ENCODE data around the gene ANKRD29.

The ANKRD29 gene

GRCh38 chr18:23658285-23658684 is 4.4 kb downstream of the ANKRD29 start:
- TF ChIP-seq, protein P1, sequence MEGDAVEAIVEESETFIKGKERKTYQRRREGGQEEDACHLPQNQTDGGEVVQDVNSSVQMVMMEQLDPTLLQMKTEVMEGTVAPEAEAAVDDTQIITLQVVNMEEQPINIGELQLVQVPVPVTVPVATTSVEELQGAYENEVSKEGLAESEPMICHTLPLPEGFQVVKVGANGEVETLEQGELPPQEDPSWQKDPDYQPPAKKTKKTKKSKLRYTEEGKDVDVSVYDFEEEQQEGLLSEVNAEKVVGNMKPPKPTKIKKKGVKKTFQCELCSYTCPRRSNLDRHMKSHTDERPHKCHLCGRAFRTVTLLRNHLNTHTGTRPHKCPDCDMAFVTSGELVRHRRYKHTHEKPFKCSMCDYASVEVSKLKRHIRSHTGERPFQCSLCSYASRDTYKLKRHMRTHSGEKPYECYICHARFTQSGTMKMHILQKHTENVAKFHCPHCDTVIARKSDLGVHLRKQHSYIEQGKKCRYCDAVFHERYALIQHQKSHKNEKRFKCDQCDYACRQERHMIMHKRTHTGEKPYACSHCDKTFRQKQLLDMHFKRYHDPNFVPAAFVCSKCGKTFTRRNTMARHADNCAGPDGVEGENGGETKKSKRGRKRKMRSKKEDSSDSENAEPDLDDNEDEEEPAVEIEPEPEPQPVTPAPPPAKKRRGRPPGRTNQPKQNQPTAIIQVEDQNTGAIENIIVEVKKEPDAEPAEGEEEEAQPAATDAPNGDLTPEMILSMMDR (IDR thresholded peaks at IDR 0.05; ENCODE audit: low read length) = no peak
- TF ChIP-seq EZH2 (IDR thresholded peaks at IDR 0.05; ENCODE audit: borderline replicate concordance, low read length) = no peak
- H4K20me1 ChIP-seq (ENCODE audit: insufficient read depth, low read length) = no peaks in the 10 kb centered on the region
- no peaks in the 10 kb centered on the region for H3K79me2 ChIP-seq (ENCODE audit: insufficient read depth, low read length)
- H3K4me2 ChIP-seq (ENCODE audit: low read length) = no peak overlapping the region
- H2AFZ ChIP-seq (ENCODE audit: low read length) = no peak overlapping the region
- H3K4me1 ChIP-seq (ENCODE audit: insufficient read depth, low read length, severe bottlenecking) = no peaks in the 10 kb centered on the region
- no peaks in the 10 kb centered on the region for H3K36me3 ChIP-seq (ENCODE audit: insufficient read depth, low read length)
- no peaks in the 10 kb centered on the region for H3K27me3 ChIP-seq (ENCODE audit: insufficient read depth, low read length)
- no peak overlapping the region for H3K9ac ChIP-seq (ENCODE audit: low read length)
- no peaks in the 10 kb centered on the region for H3K9me3 ChIP-seq (ENCODE audit: low read length)
- H3K4me3 ChIP-seq (ENCODE audit: low read depth, low read length, poor library complexity, severe bottlenecking) = no peak overlapping the region
- H3F3A ChIP-seq (ENCODE audit: insufficient read depth, low read length) = no peaks in the 10 kb centered on the region
- H3K27ac ChIP-seq (ENCODE audit: low read depth, low read length, poor library complexity, severe bottlenecking) = no peak overlapping the region
- H3K9me2 ChIP-seq (ENCODE audit: low read depth, low read length) = no peaks in the 10 kb centered on the region

- H3K36me3 ChIP-seq (ENCODE audit: insufficient read depth, low read length) = no peaks in the 10 kb centered on the region
- H3K79me2 ChIP-seq (ENCODE audit: insufficient read depth, low read length) = no peaks in the 10 kb centered on the region
- H3K4me3 ChIP-seq (ENCODE audit: low read depth, low read length, poor library complexity, severe bottlenecking) = no peak overlapping the region
- H3F3A ChIP-seq (ENCODE audit: insufficient read depth, low read length) = no peaks in the 10 kb centered on the region
- TF ChIP-seq EZH2 (IDR thresholded peaks at IDR 0.05; ENCODE audit: borderline replicate concordance, low read length) = no peak
- TF ChIP-seq, protein P1 (IDR thresholded peaks at IDR 0.05; ENCODE audit: low read length) = no peak
- no peaks in the 10 kb centered on the region for H3K4me1 ChIP-seq (ENCODE audit: insufficient read depth, low read length, severe bottlenecking)
- H2AFZ ChIP-seq (ENCODE audit: low read length) = no peak overlapping the region
- no peaks in the 10 kb centered on the region for H3K9me2 ChIP-seq (ENCODE audit: low read depth, low read length)
- no peaks in the 10 kb centered on the region for H3K9me3 ChIP-seq (ENCODE audit: low read length)
- H3K27ac ChIP-seq (ENCODE audit: low read depth, low read length, poor library complexity, severe bottlenecking) = no peak overlapping the region
- H3K27me3 ChIP-seq (ENCODE audit: insufficient read depth, low read length) = 0 out of 2 replicates have a peak, but pooled peaks cover 3% of the 10 kb centered on the region
- H3K9ac ChIP-seq (ENCODE audit: low read length) = no peak overlapping the region
- no peaks in the 10 kb centered on the region for H4K20me1 ChIP-seq (ENCODE audit: insufficient read depth, low read length)
- H3K4me2 ChIP-seq (ENCODE audit: low read length) = no peak overlapping the region
Observed at GRCh38 chr18:23652232-23652631, 10.5 kb downstream of the ANKRD29 start.

DNA sequence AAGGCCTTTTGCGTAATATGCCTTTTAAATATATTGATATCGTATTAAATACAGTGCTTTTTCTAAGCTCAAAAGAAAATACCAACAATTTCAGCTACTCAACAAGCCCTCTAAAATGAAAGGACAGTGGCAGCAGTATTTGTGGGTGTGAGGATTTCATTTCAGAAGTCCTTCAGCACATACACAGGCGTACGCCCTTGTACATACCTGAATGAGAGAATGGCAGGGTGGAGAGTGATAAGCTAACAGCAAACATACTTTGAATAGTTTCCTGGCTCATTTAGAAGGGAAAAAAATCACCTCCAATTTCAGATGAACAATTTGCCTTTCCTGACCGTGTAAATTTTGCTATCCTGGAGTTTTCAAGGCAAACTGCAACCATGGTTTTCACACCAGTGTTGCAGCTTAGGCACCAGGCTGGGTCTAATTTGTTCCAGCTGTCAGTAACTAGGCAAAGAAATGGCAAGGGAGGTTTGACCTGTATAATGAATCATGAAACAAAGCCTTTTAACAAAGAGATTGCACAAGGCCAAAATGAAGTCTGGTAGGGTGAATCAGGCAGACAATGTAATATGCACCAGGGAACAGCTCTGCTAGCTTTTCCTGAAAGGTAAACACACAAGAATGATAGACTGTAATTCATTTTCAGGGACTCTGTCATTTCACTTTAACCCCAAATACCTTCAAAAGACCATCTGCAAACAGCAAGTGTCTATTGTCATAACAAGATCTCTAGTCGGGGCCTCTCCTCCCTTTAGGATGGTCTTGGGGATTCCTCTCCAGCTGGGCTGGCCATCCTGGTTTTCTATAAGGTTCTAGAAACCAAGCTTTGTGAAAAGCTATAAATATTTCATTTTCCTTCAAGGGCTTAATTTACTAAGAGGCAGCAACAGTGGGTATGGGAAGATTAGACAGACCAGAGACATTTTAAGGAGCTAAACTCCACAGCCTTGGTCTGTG is 11.5 kb downstream of the ANKRD29 start:
- Histone ChIP-seq H3K4me2 (ENCODE audit: low read length) (no peak overlapping the region), H3K27ac (ENCODE audit: low read depth, low read length, poor library complexity, severe bottlenecking) (no peak overlapping the region), H3F3A (ENCODE audit: insufficient read depth, low read length) (no peaks in the 10 kb centered on the region), H3K4me1 (ENCODE audit: insufficient read depth, low read length, severe bottlenecking) (no peaks in the 10 kb centered on the region), H3K79me2 (ENCODE audit: insufficient read depth, low read length) (no peaks in the 10 kb centered on the region), H3K9me2 (ENCODE audit: low read depth, low read length) (no peaks in the 10 kb centered on the region), H4K20me1 (ENCODE audit: insufficient read depth, low read length) (no peaks in the 10 kb centered on the region), H3K9me3 (ENCODE audit: low read length) (no peaks in the 10 kb centered on the region), H3K27me3 (ENCODE audit: insufficient read depth, low read length) (0 out of 2 replicates have a peak, but pooled peaks cover 3% of the 10 kb centered on the region), H3K4me3 (ENCODE audit: low read depth, low read length, poor library complexity, severe bottlenecking) (no peak overlapping the region), H3K9ac (ENCODE audit: low read length) (no peak overlapping the region), H2AFZ (ENCODE audit: low read length) (no peak overlapping the region), H3K36me3 (ENCODE audit: insufficient read depth, low read length) (no peaks in the 10 kb centered on the region)
- TF ChIP-seq, protein P1 (IDR thresholded peaks at IDR 0.05; ENCODE audit: low read length) = no peak
- TF ChIP-seq EZH2 (IDR thresholded peaks at IDR 0.05; ENCODE audit: borderline replicate concordance, low read length) = no peak

Measured in OCI-LY1 (cell line).